NCI-H2081 treated with DMSO at 0.1 percent for 48 hours (cell line): ENCODE measurements around the gene CRADD.
"Not testable (repeated sequence)": the region's sequence is repeated elsewhere in the genome, so short reads cannot be mapped to it uniquely, and the experiment has no call there.

Experiments used
- DNase-seq: peaks from one replicate; lab custom pipeline; 2025; lab: John Stamatoyannopoulos, UW

The CRADD gene

DNA sequence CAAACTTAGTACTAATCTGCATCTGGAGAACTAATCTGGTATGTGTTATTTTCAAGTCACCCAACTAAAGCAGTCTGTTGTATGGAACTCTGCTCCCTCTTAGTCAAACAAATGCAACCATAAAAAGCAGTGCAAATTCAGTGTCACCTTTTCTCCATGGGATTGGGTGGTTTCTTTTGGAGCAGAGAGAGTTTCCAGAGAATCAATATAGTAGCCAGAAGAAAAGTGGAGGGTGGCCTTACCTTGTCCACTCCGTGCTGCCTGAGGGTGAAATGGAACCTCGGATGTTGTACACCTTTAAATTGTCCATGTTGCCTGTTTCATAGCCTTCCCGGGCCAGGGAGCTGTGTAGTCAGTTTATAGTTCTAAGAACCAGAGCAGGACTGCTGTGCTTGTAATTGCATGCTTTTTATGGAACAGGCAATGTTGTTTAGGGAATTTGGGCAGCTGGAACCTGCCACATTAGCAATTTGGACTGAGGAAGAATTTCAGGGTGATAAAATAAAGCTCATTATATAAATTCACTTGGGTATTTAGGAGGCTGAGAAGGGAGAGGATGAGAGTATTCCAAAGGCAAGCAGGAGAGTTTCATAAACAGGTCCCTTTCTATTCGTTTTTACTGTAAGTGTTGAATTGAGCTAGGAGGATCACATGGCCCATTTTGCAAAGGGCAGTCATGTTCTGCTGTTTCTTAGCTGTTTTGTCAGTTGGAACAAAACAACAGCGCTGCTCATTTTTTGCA, 60.5 kb downstream of the CRADD start:
- no peak for DNase-seq

- DNase-seq: no peak
Observed at GRCh38 chr12:93738199-93739058, 61.3 kb downstream of the CRADD start.

DNA sequence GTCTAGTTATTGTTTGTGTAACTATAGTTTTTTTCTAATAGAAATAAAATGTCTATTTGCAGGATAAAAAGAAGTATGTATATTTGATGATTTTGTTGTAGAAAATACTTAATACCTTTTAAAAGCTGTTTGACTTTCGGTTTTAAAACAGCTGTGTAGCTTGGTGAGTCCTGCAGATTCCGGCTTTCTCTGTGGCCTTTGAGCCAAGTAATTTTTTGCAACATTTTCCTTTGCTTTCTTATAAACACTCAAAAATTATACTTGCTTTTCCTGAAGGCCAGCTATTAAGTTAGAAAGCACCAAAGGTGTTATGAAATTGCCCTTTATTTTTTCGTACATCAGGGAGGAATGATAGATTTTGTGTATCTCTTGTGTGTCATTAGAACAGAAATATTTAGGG, 63.6 kb downstream of the CRADD start:
- no peak for DNase-seq

- no peak for DNase-seq
Observed at GRCh38 chr12:93741659-93742109, 64.5 kb downstream of the CRADD start.

GRCh38 chr12:93742110-93742934, 65.1 kb downstream of the CRADD start:
- DNase-seq: no peak

- DNase-seq: no peak
Observed at GRCh38 chr12:93743229-93743998, 66.2 kb downstream of the CRADD start.

DNA sequence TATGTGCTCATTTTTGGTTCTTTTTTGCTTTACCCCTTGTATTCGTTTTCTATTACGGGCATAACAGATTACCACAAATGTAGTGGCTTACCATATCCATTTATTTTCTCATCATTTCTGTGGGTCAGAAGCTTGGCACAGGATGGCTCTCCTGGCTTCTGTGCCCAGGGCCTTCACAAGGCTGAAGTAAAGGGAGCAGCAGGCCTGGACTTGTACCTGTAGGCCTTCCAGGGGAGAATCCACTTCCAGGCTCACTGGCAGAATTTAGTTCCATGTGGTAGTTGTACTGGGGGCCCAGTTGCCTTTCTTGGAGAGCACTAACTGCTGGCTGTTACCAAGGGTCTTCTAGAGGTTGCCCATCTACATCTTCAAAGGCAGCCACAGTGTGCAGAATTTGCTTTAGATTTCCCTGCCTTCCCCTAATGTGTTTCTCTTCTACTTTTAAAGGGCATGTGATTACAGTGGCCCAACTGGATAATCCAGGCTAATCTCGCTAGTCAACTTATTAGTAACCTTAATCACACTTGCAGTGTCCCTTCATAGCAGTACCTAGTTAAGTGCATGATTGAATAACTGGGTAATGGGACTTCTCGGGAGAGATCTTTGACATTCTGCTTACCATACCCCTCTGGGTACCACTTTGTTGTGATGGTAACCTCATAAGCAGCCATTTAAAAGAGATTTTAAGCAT, 67.0 kb downstream of the CRADD start:
- DNase-seq: no peak

- no peak for DNase-seq
Observed at GRCh38 chr12:93745286-93745685, 68.1 kb downstream of the CRADD start.

GRCh38 chr12:93746572-93747168, 69.5 kb downstream of the CRADD start:
- DNase-seq: no peak

- DNase-seq: no peak
Observed at GRCh38 chr12:93748672-93749383, 71.7 kb downstream of the CRADD start.

DNA sequence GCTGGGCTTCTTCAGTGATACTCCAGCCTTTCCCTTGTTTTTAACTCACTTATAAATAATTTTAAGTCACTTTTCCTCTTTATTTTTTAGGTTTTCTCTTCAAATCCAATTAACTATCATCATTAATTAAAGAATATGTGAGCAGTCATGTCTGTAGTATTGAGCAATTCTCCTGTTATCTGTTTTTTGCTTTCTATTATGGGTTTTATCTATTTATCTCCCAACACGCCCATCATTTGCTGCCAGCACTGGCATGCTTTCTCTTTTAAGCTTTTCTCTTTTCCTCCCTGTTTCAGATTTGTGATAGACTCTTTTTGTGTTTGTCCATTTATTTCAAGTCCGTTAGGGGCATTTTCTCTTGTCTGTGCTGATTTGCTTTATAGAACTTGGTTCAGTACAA, 72.3 kb downstream of the CRADD start:
- no peak for DNase-seq

GRCh38 chr12:93750056-93750455, 72.9 kb downstream of the CRADD start:
- DNase-seq: no peak

DNA sequence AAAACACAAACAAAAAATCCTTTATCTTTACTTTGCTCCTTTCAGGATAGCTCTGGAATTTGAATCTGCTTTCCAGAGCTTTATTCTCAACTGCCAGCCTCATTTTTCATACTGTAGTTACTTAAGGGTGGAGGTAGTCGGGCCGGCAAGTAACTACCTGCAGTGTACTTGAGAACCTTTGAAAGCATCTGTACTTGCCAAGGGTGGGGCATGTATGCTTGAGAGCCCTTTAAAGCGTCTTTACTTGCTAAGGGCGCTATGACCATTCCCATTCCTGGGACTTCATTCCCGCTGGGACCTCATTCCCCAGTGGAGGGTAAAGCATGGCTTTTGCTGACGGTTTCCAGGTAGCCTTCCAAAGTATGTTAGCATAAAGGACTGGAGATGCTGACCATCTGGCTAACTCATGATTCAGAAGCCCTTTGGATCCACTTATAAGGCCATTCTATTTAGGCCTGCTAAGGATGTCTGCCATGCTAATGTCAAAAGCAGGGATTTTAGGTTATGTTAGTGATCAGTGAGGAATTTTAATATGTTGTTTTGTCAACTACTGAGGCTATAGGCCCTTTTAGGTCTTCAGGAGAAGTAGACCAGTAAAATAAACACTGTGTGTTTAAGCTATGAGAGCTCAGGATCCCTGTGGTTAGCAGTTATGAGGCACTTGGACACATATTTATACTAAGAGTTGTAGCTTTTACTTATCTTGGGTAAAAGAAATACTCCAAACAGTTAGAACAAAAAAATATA, 74.9 kb downstream of the CRADD start:
- no peak for DNase-seq

DNA sequence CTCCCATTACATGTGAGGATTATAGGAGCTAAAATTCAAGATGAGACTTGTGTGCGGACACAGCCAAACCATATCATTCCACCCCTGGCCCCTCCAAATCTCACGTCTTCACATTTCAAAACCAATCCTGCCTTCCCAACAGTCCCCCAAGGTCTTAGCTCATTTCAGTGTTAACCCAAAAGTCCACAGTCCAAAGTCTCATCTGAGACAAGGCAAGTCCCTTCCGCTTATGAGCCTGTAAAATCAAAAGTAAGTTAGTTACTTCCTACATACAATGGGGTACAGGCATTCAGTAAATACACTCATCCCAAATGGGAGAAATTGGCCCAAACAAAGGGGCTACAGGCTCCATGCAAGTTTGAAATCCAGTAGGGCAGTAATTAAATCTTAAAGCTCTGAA, 76.1 kb downstream of the CRADD start:
- DNase-seq: no peak

DNA sequence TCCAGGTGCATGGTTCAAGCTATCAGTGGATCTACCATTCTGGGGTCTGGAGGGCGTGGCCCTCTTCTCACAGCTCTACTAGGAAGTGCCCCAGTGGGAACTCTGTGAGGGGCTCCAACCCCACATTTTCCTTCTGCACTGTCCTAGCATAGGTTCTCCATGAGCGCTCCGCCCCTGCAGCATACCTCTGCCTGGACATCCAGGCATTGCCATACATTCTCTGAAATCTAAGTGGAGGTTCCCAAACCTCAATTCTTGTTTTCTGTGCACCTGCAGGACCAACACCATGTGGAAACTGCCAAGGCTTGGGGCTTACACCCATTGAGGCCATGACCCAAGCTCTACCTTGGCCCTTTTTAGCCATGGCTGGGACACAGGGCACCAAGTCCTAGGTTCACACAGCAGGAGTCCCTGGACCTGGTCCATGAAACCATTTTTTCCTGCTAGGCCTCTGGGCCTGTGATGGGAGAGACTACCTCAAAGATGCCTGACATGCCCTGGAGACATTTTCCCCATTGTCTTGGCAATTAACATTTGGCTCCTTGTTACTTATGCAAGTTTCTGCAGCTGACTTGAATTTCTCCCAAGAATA, 76.8 kb downstream of the CRADD start:
- DNase-seq: no peak

- DNase-seq: not testable (repeated sequence)
Observed at GRCh38 chr12:93754859-93755258, 77.7 kb downstream of the CRADD start.

- no peak for DNase-seq
Observed at GRCh38 chr12:93756288-93756687, 79.1 kb downstream of the CRADD start.

DNA sequence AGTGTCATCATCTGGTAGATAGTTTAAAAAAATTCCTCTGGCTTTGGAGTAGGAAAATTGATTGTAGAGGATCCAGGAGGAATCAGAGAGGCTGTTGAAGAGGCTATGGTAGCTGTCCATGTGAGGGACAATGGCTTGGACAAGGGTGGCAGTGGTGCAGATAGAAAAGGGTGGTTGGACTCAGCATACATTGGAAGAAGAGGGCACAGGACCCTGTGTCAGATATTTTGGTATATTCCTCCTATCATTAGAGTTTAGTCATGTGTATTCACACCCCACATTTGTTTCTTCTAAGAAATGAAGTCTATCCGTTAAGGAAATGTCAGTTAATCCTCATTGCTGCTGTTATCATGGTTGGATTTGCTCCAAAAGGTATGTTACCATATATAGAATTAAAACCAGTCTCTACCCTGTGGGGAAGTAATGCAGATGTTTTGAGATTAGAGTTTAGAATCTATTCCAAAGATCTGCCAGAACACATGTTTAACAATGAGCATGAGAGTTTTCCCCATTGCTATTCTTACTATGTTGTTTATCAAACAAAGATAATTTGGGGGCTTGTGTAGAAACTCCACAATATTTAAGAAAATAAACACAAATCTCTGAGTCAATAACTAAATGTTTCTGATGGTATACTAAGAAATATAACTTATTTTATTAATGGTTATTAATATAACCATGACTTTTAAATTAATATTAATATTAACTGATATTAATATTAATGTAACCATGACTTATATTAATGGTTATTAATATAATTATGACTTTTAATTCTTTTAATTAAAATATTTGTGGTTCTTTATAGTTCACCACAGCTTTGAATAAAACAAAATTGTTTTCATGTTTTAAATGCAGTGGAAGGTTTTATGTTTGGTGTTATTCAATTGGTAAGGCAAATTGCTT, 80.9 kb downstream of the CRADD start:
- DNase-seq: no peak
